SK-N-SH (cell line): ENCODE results near the gene SYT1.

Experiments
- CTCF ChIP-seq: fragments of 200-600 bp; sonication (generic); IDR thresholded peaks from 2 replicates; pipeline ENCODE4 v1.6.1; 2017; ENCODE audit warnings: antibody characterized with exemption, mild to moderate bottlenecking, moderate library complexity
- EP300 ChIP-seq, 2 experiments: IDR thresholded peaks; 2 replicates each; pipeline versions ENCODE4 v1.4.0 to v1.6.1; 2012; ENCODE audit warnings: borderline replicate concordance in 1 of 2, low read depth in 1 of 2, low read length in 1 of 2
- GATA2 ChIP-seq: sonication (generic); formaldehyde crosslinking; IDR thresholded peaks from 2 replicates; pipeline ENCODE4 v1.5.0; 2020; ENCODE audit warnings: mild to moderate bottlenecking, missing genetic modification reagents
- POLR2AphosphoS5 ChIP-seq: IDR thresholded peaks from 2 replicates; pipeline ENCODE4 v1.6.1; 2012; ENCODE audit warnings: low read depth, low read length
- RAD21 ChIP-seq: IDR thresholded peaks from 2 replicates; pipeline ENCODE4 v1.6.1; 2012; ENCODE audit warnings: mild to moderate bottlenecking, low read length
- TF ChIP-seq, protein P1 (sequence below): fragments of 150-350 bp; IDR thresholded peaks from 2 replicates; pipeline ENCODE4 v1.6.1; 2016; ENCODE audit warnings: mild to moderate bottlenecking, low read depth, low read length

GRCh38 chr12:79227091-79227490 is 362.5 kb downstream of the SYT1 start:
- TF ChIP-seq CTCF (no peak), POLR2AphosphoS5 (no peak), RAD21 (no peak), GATA2 (CRISPR knock-in tag) (no peak), EP300 (IDR thresholded peaks at IDR 0.05; ENCODE audit: borderline replicate concordance in 1 of 2, low read depth in 1 of 2, low read length in 1 of 2) (no peak)
- TF ChIP-seq, protein P1, sequence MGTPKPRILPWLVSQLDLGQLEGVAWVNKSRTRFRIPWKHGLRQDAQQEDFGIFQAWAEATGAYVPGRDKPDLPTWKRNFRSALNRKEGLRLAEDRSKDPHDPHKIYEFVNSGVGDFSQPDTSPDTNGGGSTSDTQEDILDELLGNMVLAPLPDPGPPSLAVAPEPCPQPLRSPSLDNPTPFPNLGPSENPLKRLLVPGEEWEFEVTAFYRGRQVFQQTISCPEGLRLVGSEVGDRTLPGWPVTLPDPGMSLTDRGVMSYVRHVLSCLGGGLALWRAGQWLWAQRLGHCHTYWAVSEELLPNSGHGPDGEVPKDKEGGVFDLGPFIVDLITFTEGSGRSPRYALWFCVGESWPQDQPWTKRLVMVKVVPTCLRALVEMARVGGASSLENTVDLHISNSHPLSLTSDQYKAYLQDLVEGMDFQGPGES = no peak
